Suppressor macrophage treated with lipopolysaccharide for 1 hour (primary cell): ENCODE results near the gene GADD45G.

Experiments
- DNase-seq, 3 donors: peaks; one replicate each; pipeline ENCODE4 v3.0.0-alpha.2; 2020 to 2022

The GADD45G gene

GRCh38 chr9:89592963-89593726 lies 11.7 kb upstream of the GADD45G start:
- no peak for DNase-seq

- DNase-seq: peak; percentile 62 to 85 (median 80)
Observed at GRCh38 chr9:89593727-89594427, 10.9 kb upstream of the GADD45G start.

GRCh38 chr9:89594811-89595550 lies 9.8 kb upstream of the GADD45G start:
- DNase-seq: no peak

- no peak for DNase-seq
Observed at GRCh38 chr9:89595646-89596045, 9.2 kb upstream of the GADD45G start.

GRCh38 chr9:89596937-89597555 lies 7.8 kb upstream of the GADD45G start:
- no peak for DNase-seq

- DNase-seq: peak; percentile 70 to 80 (median 76)
Observed at GRCh38 chr9:89597711-89598362, 7.0 kb upstream of the GADD45G start.

- no peak for DNase-seq
Observed at GRCh38 chr9:89598363-89598713, 6.5 kb upstream of the GADD45G start.

- DNase-seq: no peak
Observed at GRCh38 chr9:89598926-89599325, 5.9 kb upstream of the GADD45G start.

GRCh38 chr9:89600831-89601230 lies 4.0 kb upstream of the GADD45G start:
- no peak for DNase-seq

GRCh38 chr9:89601306-89601705 lies 3.5 kb upstream of the GADD45G start:
- DNase-seq: no peak

GRCh38 chr9:89601856-89602562 lies 2.8 kb upstream of the GADD45G start:
- no peak for DNase-seq

- peak; percentile 84 to 95 (median 93) for DNase-seq
Observed at GRCh38 chr9:89602978-89603766, 1.6 kb upstream of the GADD45G start.

GRCh38 chr9:89603767-89604665 lies 796 bp upstream of the GADD45G start:
- DNase-seq: peak; percentile 38 to 54 (median 44)

- peak; percentile 78 to 88 (median 87) for DNase-seq
Observed at GRCh38 chr9:89605465-89606048, 745 bp downstream of the GADD45G start.

- DNase-seq: peak; percentile 82 to 87 (median 84)
Observed at GRCh38 chr9:89606049-89606623, 1.3 kb downstream of the GADD45G start.

- DNase-seq: peak; percentile 58 to 89 (median 78)
Observed at GRCh38 chr9:89606624-89607311, 2.0 kb downstream of the GADD45G start.

GRCh38 chr9:89608641-89609335 lies 4.0 kb downstream of the GADD45G start:
- no peak for DNase-seq

GRCh38 chr9:89609426-89610006 lies 4.7 kb downstream of the GADD45G start:
- no peak for DNase-seq
